Measurements from ENCODE around the gene DOK7. TPM values are rescaled to one million over a fixed set of nuclear protein-coding genes. Genes with fewer than 3 reads are reported as not detected.

DOK7 gene
- polyA plus RNA-seq, 1 donor (not counting 4 experiments of a cell fraction or from before 2014, with no cell fraction given), result 0.13 TPM

GRCh38 chr4:3492741-3493719 is 29.9 kb downstream of the DOK7 start:
- dilution Hi-C loops (cut with MboI; ENCODE audit: extremely low pct_ligation_motif_present, low sequenced_read_pairs), result no loop called here
- no peak for DNase-seq (ENCODE audit: low read depth, low spot score)
- no peaks in the 10 kb centered on the region for H3K9me1 ChIP-seq (ENCODE audit: control insufficient read depth, extremely low read depth, insufficient read depth, low read length)
- no peaks in the 10 kb centered on the region for H3K36me3 ChIP-seq (ENCODE audit: control insufficient read depth in 2 of 2, extremely low read depth in 1 of 2, insufficient read depth in 2 of 2, low read length in 2 of 2)
- no peak overlapping the region for H3K4me3 ChIP-seq (ENCODE audit: control insufficient read depth in 2 of 3, extremely low read depth in 1 of 3, insufficient read depth in 2 of 3, low read depth in 1 of 3, low read length in 3 of 3)
- TF ChIP-seq CTCF (optimal IDR thresholded peaks at IDR 0.05 in 1 of 3, IDR thresholded peaks at IDR 0.05 in 1 of 3, conservative IDR thresholded peaks at IDR 0.05 in 1 of 3; ENCODE audit: extremely low read depth in 1 of 3, insufficient read depth in 2 of 3, low read length in 3 of 3), result no peak
- no peak for TF ChIP-seq EZH2 (IDR thresholded peaks at IDR 0.05; ENCODE audit: low read length)
- FAIRE-seq, result no peak
- no peak overlapping the region for H3K4me2 ChIP-seq (ENCODE audit: control insufficient read depth, extremely low read depth, insufficient read depth, low read depth, low read length)
- H3K79me2 ChIP-seq (ENCODE audit: control insufficient read depth, insufficient read depth, low read length), result no peaks in the 10 kb centered on the region
- H4K20me1 ChIP-seq (ENCODE audit: control insufficient read depth, extremely low read depth, insufficient read depth, low read length), result peaks cover 7% of the 10 kb centered on the region
- H3K27ac ChIP-seq (ENCODE audit: control insufficient read depth, insufficient read depth, low read length), result no peak overlapping the region
- no peaks in the 10 kb centered on the region for H3K4me1 ChIP-seq (ENCODE audit: control insufficient read depth, extremely low read depth, insufficient read depth, low read length)
- no peaks in the 10 kb centered on the region for H3K9me3 ChIP-seq (ENCODE audit: control insufficient read depth, low read depth, low read length)
- no peak overlapping the region for H2AFZ ChIP-seq (ENCODE audit: control insufficient read depth, low read length)
- peaks cover 44% of the 10 kb centered on the region for H3K27me3 ChIP-seq (ENCODE audit: control insufficient read depth, extremely low read depth, insufficient read depth, low read length)
- no peak overlapping the region for H3K9ac ChIP-seq (ENCODE audit: control insufficient read depth, extremely low read depth, insufficient read depth, low read length)

- dilution Hi-C loops (cut with MboI; ENCODE audit: extremely low pct_ligation_motif_present, low sequenced_read_pairs), result no loop called here
- peaks cover 42% of the 10 kb centered on the region for H3K27me3 ChIP-seq (ENCODE audit: control insufficient read depth, extremely low read depth, insufficient read depth, low read length)
- H3K9ac ChIP-seq (ENCODE audit: control insufficient read depth, extremely low read depth, insufficient read depth, low read length), result no peak overlapping the region
- H3K9me1 ChIP-seq (ENCODE audit: control insufficient read depth, extremely low read depth, insufficient read depth, low read length), result no peaks in the 10 kb centered on the region
- FAIRE-seq, result no peak
- H3K9me3 ChIP-seq (ENCODE audit: control insufficient read depth, low read depth, low read length), result no peaks in the 10 kb centered on the region
- no peaks in the 10 kb centered on the region for H3K79me2 ChIP-seq (ENCODE audit: control insufficient read depth, insufficient read depth, low read length)
- no peak overlapping the region for H3K4me2 ChIP-seq (ENCODE audit: control insufficient read depth, extremely low read depth, insufficient read depth, low read depth, low read length)
- H3K36me3 ChIP-seq (ENCODE audit: control insufficient read depth in 2 of 2, extremely low read depth in 1 of 2, insufficient read depth in 2 of 2, low read length in 2 of 2), result no peaks in the 10 kb centered on the region
- H3K4me1 ChIP-seq (ENCODE audit: control insufficient read depth, extremely low read depth, insufficient read depth, low read length), result no peaks in the 10 kb centered on the region
- DNase-seq (ENCODE audit: low read depth, low spot score), result no peak
- H4K20me1 ChIP-seq (ENCODE audit: control insufficient read depth, extremely low read depth, insufficient read depth, low read length), result peaks cover 7% of the 10 kb centered on the region
- no peak overlapping the region for H3K4me3 ChIP-seq (ENCODE audit: control insufficient read depth in 2 of 3, extremely low read depth in 1 of 3, insufficient read depth in 2 of 3, low read depth in 1 of 3, low read length in 3 of 3)
- TF ChIP-seq CTCF (optimal IDR thresholded peaks at IDR 0.05 in 1 of 3, IDR thresholded peaks at IDR 0.05 in 1 of 3, conservative IDR thresholded peaks at IDR 0.05 in 1 of 3; ENCODE audit: extremely low read depth in 1 of 3, insufficient read depth in 2 of 3, low read length in 3 of 3), result no peak
- TF ChIP-seq EZH2 (IDR thresholded peaks at IDR 0.05; ENCODE audit: low read length), result no peak
- H3K27ac ChIP-seq (ENCODE audit: control insufficient read depth, insufficient read depth, low read length), result no peak overlapping the region
- no peak overlapping the region for H2AFZ ChIP-seq (ENCODE audit: control insufficient read depth, low read length)
Measured at GRCh38 chr4:3493720-3494461, 30.8 kb downstream of the DOK7 start.
